ENCODE measurements around the gene RSPO4.

The RSPO4 gene

GRCh38 chr20:967796-968742, 34.0 kb downstream of the RSPO4 start:
- DNase-seq, result no peak

- no peak for DNase-seq
Measured at GRCh38 chr20:965956-966355, 36.2 kb downstream of the RSPO4 start.

- no peak for DNase-seq
Measured at GRCh38 chr20:963795-964194, 38.3 kb downstream of the RSPO4 start.

- DNase-seq, result no peak
Measured at GRCh38 chr20:962683-963082, 39.4 kb downstream of the RSPO4 start.

- DNase-seq, result no peak
Measured at GRCh38 chr20:962223-962622, 39.9 kb downstream of the RSPO4 start.

GRCh38 chr20:961768-962167, 40.3 kb downstream of the RSPO4 start:
- no peak for DNase-seq

- no peak for DNase-seq
Measured at GRCh38 chr20:959996-960615, 42.0 kb downstream of the RSPO4 start.

- DNase-seq, result no peak
Measured at GRCh38 chr20:958936-959815, 42.9 kb downstream of the RSPO4 start.

GRCh38 chr20:957544-957943, 44.6 kb downstream of the RSPO4 start:
- DNase-seq, result no peak

- DNase-seq, result no peak
Measured at GRCh38 chr20:956330-956951, 45.7 kb downstream of the RSPO4 start.

- DNase-seq, result no peak
Measured at GRCh38 chr20:955656-956055, 46.5 kb downstream of the RSPO4 start.

- DNase-seq, result no peak
Measured at GRCh38 chr20:955111-955510, 47.0 kb downstream of the RSPO4 start.

GRCh38 chr20:953742-954141, 48.4 kb downstream of the RSPO4 start:
- no peak for DNase-seq

- no peak for DNase-seq
Measured at GRCh38 chr20:952196-952795, 49.8 kb downstream of the RSPO4 start.

- DNase-seq, result no peak
Measured at GRCh38 chr20:951384-952169, 50.5 kb downstream of the RSPO4 start.

- DNase-seq, result no peak
Measured at GRCh38 chr20:949717-950116, 52.4 kb downstream of the RSPO4 start.

GRCh38 chr20:946826-947225, 55.3 kb downstream of the RSPO4 start:
- no peak for DNase-seq

GRCh38 chr20:945841-946240, 56.3 kb downstream of the RSPO4 start:
- no peak for DNase-seq

GRCh38 chr20:944774-945410, 57.2 kb downstream of the RSPO4 start:
- no peak for DNase-seq

- no peak for DNase-seq
Measured at GRCh38 chr20:944148-944547, 58.0 kb downstream of the RSPO4 start.

- DNase-seq, result no peak
Measured at GRCh38 chr20:942611-943010, 59.5 kb downstream of the RSPO4 start.

Measured in NCI-H2107 (cell line).